Panc1 (cell line): ENCODE results near the gene MRPL9. TPM values are rescaled to one million over a fixed set of nuclear protein-coding genes. Genes with fewer than 3 reads are reported as not detected.

ENCODE experiments used
- ATAC-seq: fragments of 200-7000 bp; cut with Tn5 transposase; 2 replicates; pipeline ENCODE4 v1.9.1; 2020; ENCODE audit warnings: mild to moderate bottlenecking, moderate library complexity
- BruUV-seq: library from RNA; stranded (reverse); fragments of 400-500 nt; replicated peaks from 2 replicates; lab custom pipeline; 2021; lab: Mats Ljungman, UMichigan
- CTCF ChIA-PET: fragments of 300-600 bp; sonication (Branson Sonifier 250); formaldehyde crosslinking; loops from one replicate; lab custom pipeline; 2022; ENCODE audit warnings: antibody characterized with exemption; lab: Charles Lee
- POLR2A ChIA-PET: fragments of 300-600 bp; sonication (Branson Sonifier 250); formaldehyde crosslinking; loops from one replicate; lab custom pipeline; 2022; ENCODE audit warnings: antibody characterized with exemption; lab: Charles Lee
- DNase-seq: peaks from one replicate; pipeline ENCODE4 v3.0.0-alpha.2; 2010; ENCODE audit warnings: low read depth, low spot score
- H3K27ac ChIP-seq: 2 replicates; pipeline ENCODE4 v1.5.1; 2011; ENCODE audit warnings: mild to moderate bottlenecking, low read length, inconsistent platforms
- H3K27me3 ChIP-seq: fragments of 200-500 bp; sonication (Bioruptor generic); 2 replicates; pipeline ENCODE4 v1.6.0; 2014; ENCODE audit warnings: low read length, inconsistent platforms; ENCODE audit not compliant: control insufficient read depth, insufficient read depth
- H3K36me3 ChIP-seq: fragments of 200-500 bp; sonication (Bioruptor generic); 2 replicates; pipeline ENCODE4 v1.5.1; 2014; ENCODE audit warnings: inconsistent platforms, mild to moderate bottlenecking, low read length, moderate library complexity; ENCODE audit not compliant: control insufficient read depth, insufficient read depth
- H3K4me1 ChIP-seq: 2 replicates; pipeline ENCODE4 v1.5.1; 2011; ENCODE audit warnings: inconsistent platforms, mild to moderate bottlenecking, low read length, moderate library complexity; ENCODE audit not compliant: control insufficient read depth, insufficient read depth
- H3K4me3 ChIP-seq, 2 experiments: 2 replicates each; pipeline ENCODE4 v1.5.1; 2011 to 2012; ENCODE audit warnings: low read depth in 2 of 2, low read length in 2 of 2, mild to moderate bottlenecking in 2 of 2, inconsistent platforms in 1 of 2, moderate library complexity in 1 of 2
- H3K9me3 ChIP-seq: fragments of 200-500 bp; sonication (Bioruptor generic); 2 replicates; pipeline ENCODE4 v1.5.1; 2014; ENCODE audit warnings: low read depth, mild to moderate bottlenecking, inconsistent platforms, low read length, moderate library complexity; ENCODE audit not compliant: control insufficient read depth, insufficient read depth
- POLR2AphosphoS5 ChIP-seq: IDR thresholded peaks from 2 replicates; pipeline ENCODE4 v1.6.1; 2012; ENCODE audit warnings: mild to moderate bottlenecking, low read depth, low read length, moderate library complexity
- SIN3A ChIP-seq: IDR thresholded peaks from 2 replicates; pipeline ENCODE4 v1.6.1; 2012; ENCODE audit warnings: low read depth, mild to moderate bottlenecking, low read length, moderate library complexity, borderline replicate concordance; ENCODE audit not compliant: insufficient read depth
- TCF7L2 ChIP-seq: IDR thresholded peaks from 2 replicates; pipeline ENCODE4 v1.6.1; 2011; ENCODE audit warnings: mild to moderate bottlenecking, low read depth, low read length, inconsistent platforms
- in situ Hi-C: cut with HindIII; loops from 2 replicates; pipeline ENCODE4 v1.10.0; 2016; ENCODE audit warnings: low sequenced_read_pairs, low pct_unique_long_range_greater_than_20kb
- intact Hi-C: fragments of 100-400 bp; cut with micrococcal nuclease; formaldehyde crosslinking; loops from one replicate; pipeline ENCODE4 v1.10.0; 2022; ENCODE audit not compliant: unreplicated experiment
- total RNA-seq: library from RNA; stranded (reverse); gene quantifications from one replicate; pipeline ENCODE4 v1.2.1, GENCODE V29; 2021; ENCODE audit not compliant: unreplicated experiment
- TF ChIP-seq, protein P1 (sequence below): fragments of 450-650 bp; IDR thresholded peaks from 2 replicates; pipeline ENCODE4 v1.5.1; 2017; ENCODE audit warnings: mild to moderate bottlenecking
- TF ChIP-seq, protein P2 (sequence below), 2 experiments: IDR thresholded peaks; 2 replicates each; pipeline ENCODE4 v1.6.1; 2011 to 2012; ENCODE audit warnings: low read depth in 2 of 2, control low read depth in 1 of 2, low read length in 1 of 2, mild to moderate bottlenecking in 1 of 2, moderate library complexity in 1 of 2; ENCODE audit not compliant: insufficient read depth in 1 of 2

Gene MRPL9
- total RNA-seq, 1 experiment from 2014 or later, result 98.3 TPM

- no peak for TF ChIP-seq POLR2AphosphoS5
- TF ChIP-seq, protein P1, sequence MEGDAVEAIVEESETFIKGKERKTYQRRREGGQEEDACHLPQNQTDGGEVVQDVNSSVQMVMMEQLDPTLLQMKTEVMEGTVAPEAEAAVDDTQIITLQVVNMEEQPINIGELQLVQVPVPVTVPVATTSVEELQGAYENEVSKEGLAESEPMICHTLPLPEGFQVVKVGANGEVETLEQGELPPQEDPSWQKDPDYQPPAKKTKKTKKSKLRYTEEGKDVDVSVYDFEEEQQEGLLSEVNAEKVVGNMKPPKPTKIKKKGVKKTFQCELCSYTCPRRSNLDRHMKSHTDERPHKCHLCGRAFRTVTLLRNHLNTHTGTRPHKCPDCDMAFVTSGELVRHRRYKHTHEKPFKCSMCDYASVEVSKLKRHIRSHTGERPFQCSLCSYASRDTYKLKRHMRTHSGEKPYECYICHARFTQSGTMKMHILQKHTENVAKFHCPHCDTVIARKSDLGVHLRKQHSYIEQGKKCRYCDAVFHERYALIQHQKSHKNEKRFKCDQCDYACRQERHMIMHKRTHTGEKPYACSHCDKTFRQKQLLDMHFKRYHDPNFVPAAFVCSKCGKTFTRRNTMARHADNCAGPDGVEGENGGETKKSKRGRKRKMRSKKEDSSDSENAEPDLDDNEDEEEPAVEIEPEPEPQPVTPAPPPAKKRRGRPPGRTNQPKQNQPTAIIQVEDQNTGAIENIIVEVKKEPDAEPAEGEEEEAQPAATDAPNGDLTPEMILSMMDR, result no peak
- TF ChIP-seq, protein P2, sequence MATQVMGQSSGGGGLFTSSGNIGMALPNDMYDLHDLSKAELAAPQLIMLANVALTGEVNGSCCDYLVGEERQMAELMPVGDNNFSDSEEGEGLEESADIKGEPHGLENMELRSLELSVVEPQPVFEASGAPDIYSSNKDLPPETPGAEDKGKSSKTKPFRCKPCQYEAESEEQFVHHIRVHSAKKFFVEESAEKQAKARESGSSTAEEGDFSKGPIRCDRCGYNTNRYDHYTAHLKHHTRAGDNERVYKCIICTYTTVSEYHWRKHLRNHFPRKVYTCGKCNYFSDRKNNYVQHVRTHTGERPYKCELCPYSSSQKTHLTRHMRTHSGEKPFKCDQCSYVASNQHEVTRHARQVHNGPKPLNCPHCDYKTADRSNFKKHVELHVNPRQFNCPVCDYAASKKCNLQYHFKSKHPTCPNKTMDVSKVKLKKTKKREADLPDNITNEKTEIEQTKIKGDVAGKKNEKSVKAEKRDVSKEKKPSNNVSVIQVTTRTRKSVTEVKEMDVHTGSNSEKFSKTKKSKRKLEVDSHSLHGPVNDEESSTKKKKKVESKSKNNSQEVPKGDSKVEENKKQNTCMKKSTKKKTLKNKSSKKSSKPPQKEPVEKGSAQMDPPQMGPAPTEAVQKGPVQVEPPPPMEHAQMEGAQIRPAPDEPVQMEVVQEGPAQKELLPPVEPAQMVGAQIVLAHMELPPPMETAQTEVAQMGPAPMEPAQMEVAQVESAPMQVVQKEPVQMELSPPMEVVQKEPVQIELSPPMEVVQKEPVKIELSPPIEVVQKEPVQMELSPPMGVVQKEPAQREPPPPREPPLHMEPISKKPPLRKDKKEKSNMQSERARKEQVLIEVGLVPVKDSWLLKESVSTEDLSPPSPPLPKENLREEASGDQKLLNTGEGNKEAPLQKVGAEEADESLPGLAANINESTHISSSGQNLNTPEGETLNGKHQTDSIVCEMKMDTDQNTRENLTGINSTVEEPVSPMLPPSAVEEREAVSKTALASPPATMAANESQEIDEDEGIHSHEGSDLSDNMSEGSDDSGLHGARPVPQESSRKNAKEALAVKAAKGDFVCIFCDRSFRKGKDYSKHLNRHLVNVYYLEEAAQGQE (IDR thresholded peaks at IDR 0.05; ENCODE audit: insufficient read depth in 1 of 2, low read depth in 2 of 2, low read length in 1 of 2), result no peak
- TF ChIP-seq SIN3A, result no peak
- no peak for TF ChIP-seq TCF7L2
- intact Hi-C loops, result no loop called here
- DNase-seq (no peak), ATAC-seq (no peak)
- CTCF ChIA-PET, result interaction anchor here (0.7 kb wide), 2 partner anchors 104 to 267 kb away, joined by 5 to 6 read pairs; partner anchors contain the start of gene SNX27
- no peak overlapping the region for H3K27ac ChIP-seq
- POLR2A ChIA-PET, result interaction anchor here (0.6 kb wide), 1 partner anchor 9 kb away, joined by 9 read pairs; no protein-coding TSS in a partner anchor
- BruUV-seq, result no TSS peak
- in situ Hi-C loops, result no loop called here
- H3K36me3 ChIP-seq, result no peaks in the 10 kb centered on the region
- no peaks in the 10 kb centered on the region; the same call in 1 of the 2 replicates for H3K27me3 ChIP-seq
- peaks cover 6% of the 10 kb centered on the region for H3K4me1 ChIP-seq
- H3K4me3 ChIP-seq, result no peak overlapping the region
- no peaks in the 10 kb centered on the region for H3K9me3 ChIP-seq
These were observed 47.4 kb downstream of the MRPL9 start for GRCh38 chr1:151715726-151716404.

- no peak overlapping the region for H3K4me3 ChIP-seq
- TF ChIP-seq, protein P2 (IDR thresholded peaks at IDR 0.05; ENCODE audit: insufficient read depth in 1 of 2, low read depth in 2 of 2, low read length in 1 of 2), result no peak
- TF ChIP-seq TCF7L2 (no peak), POLR2AphosphoS5 (no peak), SIN3A (no peak)
- TF ChIP-seq, protein P1, result no peak
- DNase-seq, result no peak
- intact Hi-C loops (no loop called here), in situ Hi-C loops (no loop called here)
- BruUV-seq, result no TSS peak
- no peaks in the 10 kb centered on the region for H3K9me3 ChIP-seq
- H3K36me3 ChIP-seq, result no peaks in the 10 kb centered on the region
- CTCF ChIA-PET, result interaction anchor here (0.5 kb wide), 1 partner anchor 159 kb away, joined by 8 read pairs; no protein-coding TSS in a partner anchor
- ATAC-seq, result no peak
- no peaks in the 10 kb centered on the region; the same call in 1 of the 2 replicates for H3K4me1 ChIP-seq
- POLR2A ChIA-PET, result no interaction called here
- no peak overlapping the region for H3K27ac ChIP-seq
- no peaks in the 10 kb centered on the region; the same call in 1 of the 2 replicates for H3K27me3 ChIP-seq
These were observed 48.2 kb downstream of the MRPL9 start for GRCh38 chr1:151714820-151715725.
